GM12872 (cell line): ENCODE measurements around the gene ANO2.

Experiments
- TF ChIP-seq, protein P1 (sequence below): IDR thresholded peaks from 3 replicates; pipeline ENCODE4 v1.5.1; 2011; ENCODE audit warnings: low read depth, mild to moderate bottlenecking, low read length, moderate library complexity; ENCODE audit not compliant: insufficient read depth

Gene ANO2

GRCh38 chr12:5660238-5660637 lies 284.8 kb downstream of the ANO2 start:
- TF ChIP-seq, protein P1, sequence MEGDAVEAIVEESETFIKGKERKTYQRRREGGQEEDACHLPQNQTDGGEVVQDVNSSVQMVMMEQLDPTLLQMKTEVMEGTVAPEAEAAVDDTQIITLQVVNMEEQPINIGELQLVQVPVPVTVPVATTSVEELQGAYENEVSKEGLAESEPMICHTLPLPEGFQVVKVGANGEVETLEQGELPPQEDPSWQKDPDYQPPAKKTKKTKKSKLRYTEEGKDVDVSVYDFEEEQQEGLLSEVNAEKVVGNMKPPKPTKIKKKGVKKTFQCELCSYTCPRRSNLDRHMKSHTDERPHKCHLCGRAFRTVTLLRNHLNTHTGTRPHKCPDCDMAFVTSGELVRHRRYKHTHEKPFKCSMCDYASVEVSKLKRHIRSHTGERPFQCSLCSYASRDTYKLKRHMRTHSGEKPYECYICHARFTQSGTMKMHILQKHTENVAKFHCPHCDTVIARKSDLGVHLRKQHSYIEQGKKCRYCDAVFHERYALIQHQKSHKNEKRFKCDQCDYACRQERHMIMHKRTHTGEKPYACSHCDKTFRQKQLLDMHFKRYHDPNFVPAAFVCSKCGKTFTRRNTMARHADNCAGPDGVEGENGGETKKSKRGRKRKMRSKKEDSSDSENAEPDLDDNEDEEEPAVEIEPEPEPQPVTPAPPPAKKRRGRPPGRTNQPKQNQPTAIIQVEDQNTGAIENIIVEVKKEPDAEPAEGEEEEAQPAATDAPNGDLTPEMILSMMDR = no peak

DNA sequence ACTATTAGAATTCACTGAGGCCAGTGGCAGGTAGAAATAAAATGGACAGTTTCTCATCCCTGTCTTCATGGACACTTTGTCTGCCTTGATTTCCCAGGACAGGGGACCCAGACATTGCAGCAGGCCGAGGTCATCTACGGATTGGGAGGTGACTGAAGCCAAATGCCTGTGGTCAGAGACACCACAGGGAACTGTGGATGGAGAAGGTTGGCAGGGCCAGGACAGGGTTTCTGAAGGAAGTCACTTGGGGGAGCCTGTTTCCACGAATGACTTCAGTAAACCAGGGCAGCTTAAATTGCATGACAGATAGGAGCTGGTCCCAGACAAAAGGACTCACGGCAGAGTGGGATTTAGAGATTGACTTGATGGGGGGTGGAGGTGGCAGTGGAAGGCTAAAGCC lies 288.2 kb downstream of the ANO2 start:
- TF ChIP-seq, protein P1 = no peak

- TF ChIP-seq, protein P1 = no peak
Measured at GRCh38 chr12:5655120-5655519, 289.9 kb downstream of the ANO2 start.

- TF ChIP-seq, protein P1 = no peak
Measured at GRCh38 chr12:5654019-5654418, 291.0 kb downstream of the ANO2 start.

DNA sequence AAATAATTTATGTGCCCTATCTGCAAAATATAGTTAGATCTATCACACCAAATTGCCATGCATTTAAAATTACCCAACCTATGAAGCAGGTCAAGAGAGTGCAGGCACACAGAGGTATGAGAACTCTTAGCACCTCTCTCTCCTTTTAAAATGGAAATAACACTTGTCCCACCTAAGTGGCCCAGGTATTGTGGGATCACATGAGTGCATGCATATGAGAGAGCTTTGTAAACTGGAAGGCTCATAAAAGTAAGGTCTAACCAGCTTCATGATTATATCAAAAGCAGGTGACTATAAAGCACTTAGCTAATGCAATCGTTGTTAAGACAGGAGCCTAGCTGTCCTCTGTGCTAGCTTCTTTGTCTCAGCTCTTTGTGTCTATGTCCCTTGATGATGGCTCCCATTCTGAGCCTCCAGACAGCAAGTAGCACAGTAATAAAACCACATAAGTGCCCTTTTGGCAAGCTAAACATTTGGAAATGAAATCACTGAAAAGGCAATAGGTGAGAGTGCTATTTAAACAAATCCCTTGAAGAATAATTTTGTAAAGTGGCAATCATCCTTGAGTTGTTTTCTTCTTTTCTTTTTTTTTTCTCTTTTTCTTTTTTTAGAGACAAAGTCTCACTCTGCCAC lies 294.1 kb downstream of the ANO2 start:
- TF ChIP-seq, protein P1 = no peak

- TF ChIP-seq, protein P1 = no peak
Measured at GRCh38 chr12:5650281-5650680, 294.8 kb downstream of the ANO2 start.

GRCh38 chr12:5648692-5649359 lies 296.2 kb downstream of the ANO2 start:
- TF ChIP-seq, protein P1 = peak; percentile 44; the same call in 2 of the 3 replicates
